HG03442 (cell line): ENCODE results near the gene PIF1.
A peak's percentile ranks its signal among the peaks of the same experiment; 100 is the strongest.

Experiments used
- ATAC-seq: cut with Tn5 transposase; IDR thresholded peaks from one replicate; pipeline ENCODE4 v1.9.1; 2021; ENCODE audit warnings: mild to moderate bottlenecking, moderate library complexity; ENCODE audit not compliant: unreplicated experiment

Gene PIF1

GRCh38 chr15:64825431-64826294 is at the start of gene PIF1:
PIF1 (minus strand) TSS chr15:64825647; CDS start chr15:64824335, 1,312 bp downstream.
- ATAC-seq = peak; percentile 88

- no peak for ATAC-seq
Observed at GRCh38 chr15:64870353-64870752, 44.9 kb upstream of the PIF1 start.

DNA sequence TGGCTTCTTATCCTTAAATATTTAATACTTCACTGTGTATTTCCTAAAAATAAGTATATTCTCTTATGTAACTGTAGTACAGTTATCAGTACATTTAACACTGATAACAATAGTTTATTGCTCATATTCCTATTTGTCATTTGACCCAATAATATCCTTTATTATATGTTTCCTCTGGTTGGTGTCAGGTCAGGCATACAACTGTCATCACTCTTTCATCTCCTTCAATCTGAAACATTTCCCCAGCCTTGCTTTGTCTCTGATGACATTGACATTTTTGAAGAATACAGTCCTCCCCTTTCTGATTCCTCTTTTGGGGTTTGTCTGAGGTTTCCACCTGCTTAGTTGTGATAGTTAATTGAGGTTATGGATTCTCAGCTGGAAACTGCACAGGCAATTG is 44.1 kb upstream of the PIF1 start:
- no peak for ATAC-seq

- no peak for ATAC-seq
Observed at GRCh38 chr15:64865998-64866520, 40.6 kb upstream of the PIF1 start.

DNA sequence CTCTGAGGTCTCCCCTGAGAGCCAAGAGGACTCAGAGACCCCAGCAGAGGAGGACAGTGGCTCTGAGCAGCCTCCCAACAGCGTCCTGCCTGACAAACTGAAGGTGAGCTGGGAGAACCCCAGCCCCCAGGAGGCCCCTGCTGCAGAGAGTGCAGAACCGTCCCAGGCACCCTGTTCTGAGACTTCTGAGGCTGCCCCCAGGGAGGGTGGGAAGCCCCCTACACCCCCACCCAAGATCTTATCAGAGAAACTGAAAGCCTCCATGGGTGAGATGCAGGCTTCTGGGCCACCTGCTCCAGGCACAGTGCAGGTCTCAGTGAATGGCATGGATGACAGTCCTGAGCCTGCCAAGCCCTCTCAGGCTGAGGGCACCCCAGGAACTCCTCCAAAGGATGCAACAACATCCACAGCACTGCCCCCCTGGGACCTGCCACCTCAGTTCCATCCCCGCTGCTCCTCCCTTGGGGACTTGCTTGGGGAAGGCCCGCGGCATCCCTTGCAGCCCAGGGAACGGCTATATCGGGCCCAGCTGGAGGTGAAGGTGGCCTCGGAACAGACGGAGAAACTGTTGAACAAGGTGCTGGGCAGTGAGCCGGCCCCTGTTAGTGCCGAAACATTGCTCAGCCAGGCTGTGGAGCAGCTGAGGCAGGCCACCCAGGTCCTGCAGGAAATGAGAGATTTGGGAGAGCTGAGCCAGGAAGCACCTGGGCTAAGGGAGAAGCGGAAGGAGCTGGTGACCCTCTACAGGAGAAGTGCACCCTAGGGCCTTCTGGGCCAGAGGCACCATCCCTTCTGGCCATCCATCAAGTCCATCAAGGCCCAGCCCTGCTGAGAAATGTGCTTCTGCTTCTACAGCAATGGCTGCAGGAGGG is 39.9 kb upstream of the PIF1 start:
- ATAC-seq = no peak

GRCh38 chr15:64864068-64864467 is 38.6 kb upstream of the PIF1 start:
- ATAC-seq = no peak

- ATAC-seq = no peak
Observed at GRCh38 chr15:64862408-64862807, 37.0 kb upstream of the PIF1 start.

DNA sequence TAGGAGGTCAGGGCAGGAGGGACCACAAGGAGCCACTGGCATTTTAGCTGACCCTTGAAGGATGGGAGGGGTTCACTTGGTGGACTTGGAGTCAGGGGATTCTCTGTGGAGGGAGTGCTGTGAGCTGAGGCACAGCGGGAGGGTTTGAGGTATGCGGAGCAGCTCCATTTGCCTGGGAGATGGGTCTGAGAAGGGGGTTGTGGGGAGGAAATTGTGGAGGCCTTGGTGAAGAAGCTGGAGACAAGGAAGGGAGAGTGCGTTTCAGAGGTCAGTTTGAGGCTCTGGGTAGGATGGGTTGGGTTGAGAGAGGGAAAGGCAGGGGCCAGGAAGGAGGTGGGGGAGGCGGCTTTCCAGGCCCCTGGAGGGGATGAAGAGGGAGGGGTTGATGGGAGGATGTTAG is 36.5 kb upstream of the PIF1 start:
- ATAC-seq = no peak

- ATAC-seq = no peak
Observed at GRCh38 chr15:64861331-64861730, 35.9 kb upstream of the PIF1 start.

GRCh38 chr15:64859226-64859625 is 33.8 kb upstream of the PIF1 start:
- no peak for ATAC-seq

DNA sequence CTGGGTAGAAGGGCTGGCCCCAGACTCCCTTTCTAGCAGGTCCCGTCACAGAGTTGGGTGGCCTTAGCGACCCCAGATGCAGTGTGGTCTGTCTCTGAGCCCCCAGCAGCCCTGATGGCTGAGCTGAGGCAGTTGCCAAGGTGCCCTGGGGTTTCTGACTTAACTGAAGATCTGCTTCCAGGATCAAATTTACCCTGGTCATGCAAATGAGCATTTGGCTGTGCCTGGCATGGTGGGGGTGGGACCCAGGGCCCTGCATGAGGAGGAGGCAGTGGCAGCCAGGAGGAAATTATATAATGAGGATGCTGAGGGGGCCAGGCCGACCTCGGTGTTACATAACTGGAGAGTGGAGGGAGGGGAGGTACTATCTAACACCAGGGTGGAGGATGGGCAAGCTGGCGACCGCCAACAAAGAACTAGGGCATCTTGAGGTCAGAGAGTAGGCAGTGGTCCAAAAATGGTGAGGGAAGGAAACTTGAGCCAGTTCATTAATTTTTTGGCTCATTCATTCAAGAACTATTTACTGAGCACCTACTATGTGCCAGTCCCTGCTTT is 32.7 kb upstream of the PIF1 start:
- ATAC-seq = no peak

GRCh38 chr15:64857421-64857820 is 32.0 kb upstream of the PIF1 start:
- ATAC-seq = no peak

DNA sequence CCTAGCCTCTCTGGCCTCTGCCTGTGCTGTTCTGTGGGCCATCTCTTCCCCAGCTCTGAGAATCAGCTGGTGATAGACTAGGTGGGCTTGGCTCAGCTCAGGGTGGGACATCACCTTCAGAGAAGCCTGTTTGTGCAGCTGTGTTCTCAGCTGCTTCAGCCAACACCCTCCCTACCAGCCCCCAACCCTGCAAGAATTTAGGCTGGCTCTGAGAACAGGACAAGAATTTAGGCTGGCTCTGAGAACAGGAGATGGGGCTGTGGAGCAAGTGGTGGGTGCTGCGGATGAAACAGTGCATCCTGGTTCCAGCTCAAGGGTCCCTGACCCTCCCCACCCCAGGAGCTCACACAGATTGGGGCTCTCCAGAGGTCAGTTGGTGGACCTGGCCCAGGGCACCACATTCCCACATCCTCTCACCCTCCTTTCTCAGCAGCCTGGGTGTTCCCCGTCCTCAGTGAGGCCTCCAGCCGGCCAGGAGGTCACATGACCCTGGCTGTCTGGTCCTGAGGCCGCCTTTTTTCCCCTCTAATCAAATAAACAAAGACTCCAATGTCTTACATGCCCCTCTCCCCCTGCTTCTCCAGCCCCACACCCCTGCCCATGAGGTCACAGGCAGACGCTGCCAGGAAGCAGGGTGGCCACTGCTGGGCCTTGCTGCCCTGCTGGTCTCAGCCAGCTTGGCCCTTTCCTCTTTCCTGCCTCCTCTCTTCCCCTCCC is 31.1 kb upstream of the PIF1 start:
- no peak for ATAC-seq

DNA sequence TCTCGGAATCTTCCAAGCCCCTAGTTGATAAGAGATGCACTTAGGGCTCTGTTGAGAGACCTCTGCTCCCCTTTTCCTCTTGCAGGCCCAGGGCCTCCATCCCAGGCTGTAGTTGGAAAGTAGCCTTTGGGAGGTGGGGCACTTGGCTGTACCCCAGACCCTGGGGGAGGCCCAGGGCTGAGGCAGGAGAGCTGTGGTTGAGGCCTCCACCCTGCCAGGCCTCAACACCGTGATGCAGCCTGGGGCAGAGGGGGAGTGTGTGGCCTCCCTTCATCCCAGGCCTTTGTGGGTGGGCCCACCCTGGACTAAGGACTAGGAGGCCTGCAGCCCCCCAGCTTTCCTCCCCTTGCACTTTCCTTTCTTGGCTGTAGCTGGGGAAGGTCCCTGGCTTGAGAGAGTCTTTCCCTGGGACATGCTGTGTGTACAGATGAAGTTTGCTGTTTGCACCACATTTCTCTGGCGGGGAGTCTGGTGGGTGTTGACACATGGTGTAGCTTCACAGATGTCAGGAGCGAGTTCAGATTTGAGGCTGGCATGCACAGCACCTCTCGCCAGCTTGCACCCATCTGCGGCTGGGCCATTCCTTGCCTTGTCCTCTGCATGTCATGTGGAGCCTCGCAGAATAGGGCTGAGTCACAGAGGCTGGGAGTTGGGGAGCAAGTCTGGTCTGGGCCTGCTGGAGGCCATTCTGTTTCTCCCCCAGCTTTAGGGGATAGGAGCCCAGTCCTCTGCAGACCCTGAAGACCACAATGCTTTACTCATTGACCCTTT is 29.9 kb upstream of the PIF1 start:
- no peak for ATAC-seq

DNA sequence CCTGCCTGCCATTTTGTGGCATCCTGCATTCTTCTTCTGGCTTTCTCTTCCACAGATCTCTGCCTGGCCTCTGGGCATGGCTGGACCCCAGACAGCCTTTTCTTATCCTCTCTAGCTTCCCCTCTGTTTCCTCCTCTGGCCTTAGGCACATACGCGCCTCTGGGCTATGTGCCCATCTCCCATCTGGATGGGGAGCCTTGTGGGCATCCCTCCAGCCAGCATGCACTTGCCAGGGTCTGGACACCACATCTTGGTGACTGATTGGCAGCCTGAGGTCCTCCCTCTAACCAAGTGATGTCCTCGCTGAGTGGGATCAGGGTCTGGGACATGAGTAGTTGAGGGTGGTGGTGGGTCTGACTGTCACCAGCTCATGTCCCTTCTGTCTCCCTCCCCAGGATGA is 29.1 kb upstream of the PIF1 start:
- ATAC-seq = no peak

DNA sequence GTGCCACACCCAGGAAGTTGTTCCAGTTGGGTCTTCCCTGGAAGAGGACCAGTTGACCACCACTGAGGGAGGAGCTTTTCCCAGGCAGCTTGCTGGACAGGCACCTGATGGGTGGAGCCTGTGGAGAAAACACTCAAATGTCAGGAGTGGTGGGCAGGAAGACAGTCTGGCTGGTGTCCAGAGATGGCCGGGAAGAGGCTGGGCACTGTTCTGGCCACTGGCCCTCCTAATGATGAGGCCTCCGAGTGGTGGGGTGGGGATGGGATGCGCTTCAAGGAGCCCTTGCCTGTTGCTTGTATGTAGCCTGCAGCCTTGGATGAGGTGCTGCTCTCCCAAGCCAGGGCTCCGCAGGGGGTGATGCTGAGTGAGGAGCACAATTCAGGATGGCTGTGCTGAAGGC is 28.6 kb upstream of the PIF1 start:
- ATAC-seq = no peak

- no peak for ATAC-seq
Observed at GRCh38 chr15:64851503-64851840, 26.0 kb upstream of the PIF1 start.

DNA sequence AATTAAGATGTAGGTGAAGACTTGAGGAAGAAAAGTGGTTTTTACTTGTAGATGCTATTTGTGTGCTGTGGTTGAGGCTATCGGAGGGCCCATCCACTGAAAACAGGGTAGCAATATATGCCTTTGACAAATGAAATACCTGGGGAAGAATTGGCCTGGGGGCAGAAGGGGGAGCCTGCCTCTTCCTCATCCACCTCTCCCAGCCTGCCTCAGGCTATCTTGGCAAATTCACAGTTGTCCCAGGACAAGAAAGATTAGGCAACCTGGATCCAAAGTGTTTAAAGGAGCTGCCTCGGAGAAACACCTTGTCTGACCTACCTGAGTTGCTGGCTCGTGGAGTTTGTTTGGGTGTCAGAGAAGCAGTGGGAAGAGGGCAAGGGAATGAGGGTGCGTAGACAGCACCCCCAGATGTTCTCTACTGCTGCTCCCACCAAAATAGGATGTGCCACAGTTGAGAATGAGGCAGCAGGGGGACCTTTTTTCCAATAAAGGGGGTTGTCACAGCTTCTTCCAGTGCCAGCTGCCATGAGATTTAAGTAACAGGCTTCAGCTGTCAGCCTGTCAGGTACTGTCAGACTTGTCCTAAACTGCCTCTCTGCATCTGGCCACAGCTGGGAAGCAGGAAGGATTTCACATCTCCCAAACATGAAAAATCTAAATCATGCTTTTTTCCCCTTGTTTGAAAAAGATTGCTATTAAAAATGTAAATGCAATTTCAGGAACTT is 25.5 kb upstream of the PIF1 start:
- no peak for ATAC-seq

- ATAC-seq = no peak
Observed at GRCh38 chr15:64847876-64848716, 22.6 kb upstream of the PIF1 start.
